Measurements from ENCODE around the gene CSF3R.

DNA sequence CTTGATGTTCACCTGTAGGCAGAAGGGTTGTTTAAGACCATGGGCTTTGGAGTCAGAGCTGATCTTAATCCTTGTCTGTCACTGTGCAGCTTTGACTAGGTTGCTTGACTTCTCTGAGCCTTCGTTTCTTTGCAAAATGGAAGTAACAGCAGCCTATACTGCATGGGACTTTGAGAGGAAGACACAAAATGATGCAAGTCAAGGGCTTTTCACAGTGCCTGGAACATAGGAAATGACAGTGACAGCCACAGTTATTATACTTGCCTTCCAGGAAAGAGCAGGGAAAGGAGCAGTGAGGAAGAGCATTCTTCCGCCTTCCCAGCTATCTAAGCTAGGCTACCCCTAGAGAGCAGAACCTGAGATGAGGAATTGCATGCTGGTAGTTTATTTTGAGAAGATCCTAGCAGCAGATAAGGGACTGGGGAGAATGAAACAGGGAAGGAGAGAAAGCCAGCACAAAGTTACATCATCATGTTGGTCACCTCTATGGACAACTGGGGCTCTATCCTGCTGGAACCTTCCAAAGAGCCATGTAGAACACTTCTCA lies 3.1 kb downstream of the CSF3R start:
- no peak for TF ChIP-seq POLR2AphosphoS5 (IDR thresholded peaks at IDR 0.05; ENCODE audit: low read depth, low read length)
- no peak for TF ChIP-seq POLR2A (IDR thresholded peaks at IDR 0.05; ENCODE audit: low read depth, low read length)
